H1 (cell line): ENCODE results near the gene PCCA. TPM values are rescaled to one million over a fixed set of nuclear protein-coding genes. Genes with fewer than 3 reads are reported as not detected.

Source experiments
- CTCF ChIA-PET: fragments of 300-600 bp; sonication (Branson Sonifier 250); formaldehyde crosslinking; loops from one replicate; lab custom pipeline; 2021; ENCODE audit not compliant: partially characterized antibody; lab: Charles Lee
- POLR2A ChIA-PET: fragments of 300-600 bp; sonication (Branson Sonifier 250); formaldehyde crosslinking; loops from one replicate; lab custom pipeline; 2021; ENCODE audit warnings: inconsistent platforms; ENCODE audit not compliant: partially characterized antibody; lab: Charles Lee
- DNase-seq, 2 experiments: peaks; one replicate each; pipeline versions ENCODE4 v3.0.0 to v3.0.0-alpha.2; 2010 to 2022; ENCODE audit warnings: low spot score in 2 of 2, low read depth in 1 of 2, mixed read lengths in 1 of 2
- FAIRE-seq: peaks from 2 replicates; lab custom pipeline; 2011; peaks lifted over from hg19 to GRCh38; lab: Jason Lieb, UNC
- H2AFZ ChIP-seq: 2 replicates; pipeline ENCODE4 v1.8.1; 2012; ENCODE audit warnings: low read length, inconsistent platforms
- H2AK5ac ChIP-seq: 2 replicates; pipeline ENCODE4 v1.6.1; 2013; ENCODE audit warnings: low read depth, low read length
- H2BK120ac ChIP-seq: replicated peaks from 2 replicates; pipeline ENCODE3; 2013; ENCODE audit warnings: low read depth, low read length, inconsistent platforms
- H2BK12ac ChIP-seq: 2 replicates; pipeline ENCODE4 v1.6.1; 2013; ENCODE audit warnings: low read depth, low read length
- H2BK15ac ChIP-seq: 2 replicates; pipeline ENCODE4 v1.6.1; 2013; ENCODE audit warnings: low read length
- H2BK20ac ChIP-seq: 2 replicates; pipeline ENCODE4 v1.6.1; 2013; ENCODE audit warnings: low read length
- H2BK5ac ChIP-seq: 2 replicates; pipeline ENCODE4 v1.6.1; 2013; ENCODE audit warnings: low read depth, low read length
- H3K14ac ChIP-seq: 2 replicates; pipeline ENCODE4 v1.6.1; 2013; ENCODE audit warnings: inconsistent platforms; ENCODE audit not compliant: insufficient read length
- H3K18ac ChIP-seq: 2 replicates; pipeline ENCODE4 v1.6.1; 2013; ENCODE audit warnings: low read length; ENCODE audit errors: extremely low read depth
- H3K23ac ChIP-seq: 2 replicates; pipeline ENCODE4 v1.6.1; 2013; ENCODE audit warnings: inconsistent platforms; ENCODE audit not compliant: insufficient read length
- H3K23me2 ChIP-seq: 2 replicates; pipeline ENCODE4 v1.6.1; 2013; ENCODE audit warnings: low read depth, low read length
- H3K27ac ChIP-seq: 2 replicates; pipeline ENCODE4 v1.6.1; 2011; ENCODE audit warnings: low read depth, low read length, inconsistent platforms
- H3K27me3 ChIP-seq, 4 experiments: replicated peaks in 1 of 4; 1 replicate in 1 of 4; 2 replicates in 3 of 4; pipeline versions ENCODE4 v1.6.1 to v1.8.1; 2011 to 2013; ENCODE audit warnings: low read length in 3 of 4, mild to moderate bottlenecking in 3 of 4, inconsistent platforms in 2 of 4, mixed read lengths in 2 of 4, moderate library complexity in 1 of 4; ENCODE audit not compliant: control insufficient read depth in 3 of 4, insufficient read depth in 3 of 4; ENCODE audit errors: extremely low read depth in 1 of 4
- H3K36me3 ChIP-seq, 4 experiments: 2 replicates each; pipeline versions ENCODE4 v1.6.1 to v1.8.1; 2011 to 2013; ENCODE audit warnings: mild to moderate bottlenecking in 4 of 4, low read length in 3 of 4, moderate library complexity in 2 of 4, control low read depth in 1 of 4, inconsistent platforms in 1 of 4; ENCODE audit not compliant: insufficient read depth in 4 of 4, control insufficient read depth in 2 of 4
- H3K4ac ChIP-seq: replicated peaks from 2 replicates; pipeline ENCODE3; 2013; ENCODE audit warnings: low read length, low read depth, mixed read lengths, inconsistent platforms; ENCODE audit not compliant: insufficient read length
- H3K4me1 ChIP-seq, 4 experiments: replicated peaks in 1 of 4; 1 replicate in 1 of 4; 2 replicates in 3 of 4; pipeline versions ENCODE4 v1.6.1 to v1.8.1; 2011 to 2013; ENCODE audit warnings: low read length in 3 of 4, inconsistent platforms in 2 of 4, mixed read lengths in 1 of 4; ENCODE audit not compliant: insufficient read depth in 4 of 4, control insufficient read depth in 3 of 4
- H3K4me2 ChIP-seq, 2 experiments: 2 replicates each; pipeline versions ENCODE4 v1.6.1 to v1.8.1; 2011 to 2013; ENCODE audit warnings: low read depth in 2 of 2, low read length in 2 of 2, control low read depth in 1 of 2, inconsistent platforms in 1 of 2, mild to moderate bottlenecking in 1 of 2; ENCODE audit not compliant: insufficient read depth in 1 of 2
- H3K4me3 ChIP-seq, 4 experiments: fragments of 200-600, 300-600 bp in 1 of 4; sonication (generic), shearing (Covaris generic), sonication (Bioruptor Twin) in 1 of 4; 2 replicates each; pipeline versions ENCODE4 v1.5.1 to v1.8.1; 2011 to 2016; ENCODE audit warnings: low read length in 4 of 4, low read depth in 3 of 4, control low read depth in 2 of 4, inconsistent platforms in 2 of 4, mild to moderate bottlenecking in 2 of 4, mixed read lengths in 1 of 4, moderate library complexity in 1 of 4; ENCODE audit not compliant: insufficient read depth in 2 of 4; ENCODE audit errors: extremely low read depth in 1 of 4
- H3K56ac ChIP-seq: replicated peaks from 2 replicates; pipeline ENCODE3; 2013; ENCODE audit warnings: low read depth, mild to moderate bottlenecking, mixed read lengths, low read length, inconsistent platforms; ENCODE audit not compliant: insufficient read length
- H3K79me1 ChIP-seq: 2 replicates; pipeline ENCODE4 v1.6.1; 2013; ENCODE audit warnings: low read depth, low read length, control low read depth
- H3K79me2 ChIP-seq, 2 experiments: 2 replicates each; pipeline versions ENCODE4 v1.6.1 to v1.8.1; 2012 to 2013; ENCODE audit warnings: low read length in 2 of 2, mild to moderate bottlenecking in 2 of 2, inconsistent platforms in 1 of 2; ENCODE audit not compliant: insufficient read depth in 2 of 2, control insufficient read depth in 1 of 2
- H3K9ac ChIP-seq, 4 experiments: replicated peaks in 1 of 4; 1 replicate in 1 of 4; 2 replicates in 3 of 4; pipeline versions ENCODE4 v1.6.1 to v1.8.1; 2011 to 2013; ENCODE audit warnings: low read depth in 3 of 4, low read length in 3 of 4, control low read depth in 2 of 4, mild to moderate bottlenecking in 2 of 4, moderate library complexity in 2 of 4, inconsistent platforms in 1 of 4; ENCODE audit errors: extremely low read depth in 1 of 4
- H3K9me3 ChIP-seq, 2 experiments: 2 replicates each; pipeline versions ENCODE4 v1.6.1 to v1.8.1; 2012 to 2013; ENCODE audit warnings: mild to moderate bottlenecking in 2 of 2, moderate library complexity in 2 of 2, control low read depth in 1 of 2, inconsistent platforms in 1 of 2, low read depth in 1 of 2, low read length in 1 of 2, mixed read lengths in 1 of 2; ENCODE audit not compliant: insufficient read depth in 2 of 2
- H4K20me1 ChIP-seq, 2 experiments: replicated peaks in 1 of 2; 2 replicates each; pipeline versions ENCODE3 to v1.8.1; 2011 to 2013; ENCODE audit warnings: inconsistent platforms in 2 of 2, low read length in 2 of 2, mild to moderate bottlenecking in 1 of 2; ENCODE audit not compliant: insufficient read depth in 2 of 2, control insufficient read depth in 1 of 2
- H4K5ac ChIP-seq: 2 replicates; pipeline ENCODE4 v1.6.1; 2013; ENCODE audit warnings: low read length, low read depth, mixed read lengths, inconsistent platforms; ENCODE audit not compliant: insufficient read length
- H4K8ac ChIP-seq: 2 replicates; pipeline ENCODE4 v1.8.0; 2013; ENCODE audit warnings: mild to moderate bottlenecking, moderate library complexity, low read length, inconsistent platforms; ENCODE audit not compliant: insufficient read depth; ENCODE audit errors: extremely low read depth
- H4K91ac ChIP-seq: replicated peaks from 2 replicates; pipeline ENCODE3; 2013; ENCODE audit warnings: low read length, mixed read lengths, inconsistent platforms; ENCODE audit not compliant: insufficient read length
- ATF3 ChIP-seq: IDR thresholded peaks from 2 replicates; pipeline ENCODE4 v1.6.1; 2011; ENCODE audit warnings: low read depth, mild to moderate bottlenecking, low read length; ENCODE audit not compliant: insufficient read depth
- CTCF ChIP-seq, 3 experiments: IDR thresholded peaks; 1 replicate in 2 of 3; 2 replicates in 1 of 3; pipeline versions ENCODE4 v1.5.1 to v1.6.1; 2011; ENCODE audit warnings: low read length in 3 of 3, mild to moderate bottlenecking in 3 of 3, inconsistent platforms in 2 of 3, low read depth in 1 of 3, moderate library complexity in 1 of 3; ENCODE audit not compliant: insufficient read depth in 1 of 3; ENCODE audit errors: control extremely low read depth in 1 of 3
- EZH2 ChIP-seq: fragments of 200-600 bp; sonication (generic); IDR thresholded peaks from 2 replicates; pipeline ENCODE4 v1.7.1; 2012; ENCODE audit warnings: low read depth, mild to moderate bottlenecking, moderate library complexity, low read length, inconsistent platforms; ENCODE audit not compliant: severe bottlenecking
- FOSL1 ChIP-seq: IDR thresholded peaks from 2 replicates; pipeline ENCODE4 v1.6.1; 2011; ENCODE audit warnings: mild to moderate bottlenecking, low read depth, low read length, moderate library complexity; ENCODE audit not compliant: insufficient read depth
- JUND ChIP-seq: IDR thresholded peaks from 2 replicates; pipeline ENCODE4 v1.6.1; 2011; ENCODE audit warnings: mild to moderate bottlenecking, improper control_type of control experiment, low read length
- SAP30 ChIP-seq: fragments of 300-600 bp; sonication (generic); IDR thresholded peaks from 2 replicates; pipeline ENCODE4 v1.7.1; 2012; ENCODE audit warnings: low read length, moderate library complexity, mild to moderate bottlenecking, inconsistent platforms; ENCODE audit not compliant: insufficient read depth, insufficient replicate concordance
- SIN3A ChIP-seq, 2 experiments: IDR thresholded peaks in 1 of 2; conservative IDR thresholded peaks in 1 of 2; 2 replicates each; pipeline ENCODE4 v1.6.1; 2011 to 2012; ENCODE audit warnings: low read length in 2 of 2, improper control_type of control experiment in 1 of 2, low read depth in 1 of 2, mild to moderate bottlenecking in 1 of 2
- SRF ChIP-seq: IDR thresholded peaks from 2 replicates; pipeline ENCODE4 v1.6.1; 2011; ENCODE audit warnings: mild to moderate bottlenecking, low read depth, low read length, moderate library complexity
- TBP ChIP-seq: IDR thresholded peaks from 2 replicates; pipeline ENCODE4 v1.6.1; 2011; ENCODE audit warnings: low read depth, low read length, improper control_type of control experiment
- WGBS, 2 experiments: shearing (Covaris generic) in 1 of 2; methylation state at CpG; one replicate each; pipeline versions ENCODE4 v1.1.6 to v1.1.7; 2013 to 2015; ENCODE audit warnings: low lambda C conversion rate in 2 of 2, mixed read lengths in 2 of 2, inconsistent platforms in 1 of 2, low coverage in 1 of 2, missing lambda C conversion rate in 1 of 2; ENCODE audit not compliant: insufficient replicate concordance in 2 of 2, insufficient coverage in 1 of 2, insufficient read length in 1 of 2; ENCODE audit errors: extremely low coverage in 1 of 2, missing lambda C conversion rate in 1 of 2; 5-methylcytosine and 5-hydroxymethylcytosine counted together
- polyA plus RNA-seq, 7 experiments: library from polyadenylated mRNA; depleted of rRNA in 3 of 7; stranded (reverse) in 5 of 7; unstranded in 2 of 7; fragments of >200 nt in 5 of 7; fragments of 200-250 nt in 2 of 7; gene quantifications; 1 replicate in 5 of 7; 2 replicates in 1 of 7; 4 replicates in 1 of 7; pipeline versions ENCODE4 v1.2.1 to v1.2.3, GENCODE V29; 2011 to 2013; ENCODE audit warnings: missing spikeins in 2 of 7, mixed read lengths in 2 of 7
- total RNA-seq: library from RNA; stranded (reverse); fragmentation: NEBNext Ultra II Directional; extraction: Animal tissue kit (Norgen Biotek cat#: 25700); gene quantifications from 2 replicates; pipeline ENCODE4 v1.2.1, GENCODE V29; 2021

The PCCA gene
- total and polyA plus RNA-seq, 2 of the 8 experiments (the other 6 are each of a cell fraction or from before 2014, with no cell fraction given): 18.4 to 49.8 TPM

- peaks cover 3 to 83% of the 10 kb centered on the region in 2 experiments; a peak in 3 of 4 replicates for H3K79me2 ChIP-seq
- ChIA-PET POLR2A (no interaction called here), CTCF (no interaction called here)
- no peaks in the 10 kb centered on the region; a peak in 1 of 7 replicates for H3K4me1 ChIP-seq
- no peak overlapping the region for H4K8ac ChIP-seq
- no peak overlapping the region for H3K9ac ChIP-seq
- no peak overlapping the region for H3K56ac ChIP-seq
- H2BK20ac ChIP-seq: no peak overlapping the region
- H3K4me2 ChIP-seq: no peak overlapping the region
- no peak overlapping the region for H2BK120ac ChIP-seq
- DNase-seq: no peak
- H3K9me3 ChIP-seq: no peaks in the 10 kb centered on the region
- no peak overlapping the region for H3K4ac ChIP-seq
- H2AFZ ChIP-seq: no peak overlapping the region
- H3K23ac ChIP-seq: no peak overlapping the region
- no peak overlapping the region for H3K4me3 ChIP-seq
- H4K91ac ChIP-seq: no peak overlapping the region
- TF ChIP-seq EZH2 (no peak), JUND (no peak), FOSL1 (no peak), ATF3 (no peak), CTCF (IDR thresholded peaks at IDR 0.05; ENCODE audit: control extremely low read depth in 1 of 3, insufficient read depth in 1 of 3, low read depth in 1 of 3, low read length in 3 of 3) (no peak), SAP30 (no peak), SIN3A (conservative IDR thresholded peaks at IDR 0.05 in 1 of 2, IDR thresholded peaks at IDR 0.05 in 1 of 2; ENCODE audit: low read depth in 1 of 2, low read length in 2 of 2) (no peak), TBP (no peak), SRF (no peak)
- H3K18ac ChIP-seq: no peak overlapping the region
- no peaks in the 10 kb centered on the region; the same call in 1 of the 2 replicates for H3K79me1 ChIP-seq
- no peaks in the 10 kb centered on the region for H3K23me2 ChIP-seq
- no peak overlapping the region for H2BK15ac ChIP-seq
- no peak overlapping the region for H3K27ac ChIP-seq
- no peak overlapping the region for H2AK5ac ChIP-seq
- peaks cover 2 to 3% of the 10 kb centered on the region in 2 experiments for H4K20me1 ChIP-seq
- 100% methylated on average over 2 of the region's 2 CpGs; no CpG with 5 or more reads in 1 of the 2 experiments for WGBS, 2 experiments
- H2BK5ac ChIP-seq: no peak overlapping the region
- H3K36me3 ChIP-seq: peaks cover 0 to 10% (median 3%) of the 10 kb centered on the region in 4 experiments; a peak in 3 of 8 replicates
- no peak overlapping the region for H4K5ac ChIP-seq
- no peaks in the 10 kb centered on the region for H3K27me3 ChIP-seq
- no peak for FAIRE-seq
- H3K14ac ChIP-seq: no peak overlapping the region
- H2BK12ac ChIP-seq: no peak overlapping the region
These were observed 17.1 kb downstream of the PCCA start for GRCh38 chr13:100106005-100106404.
